GM21825 (cell line): ENCODE results near the gene LRRC23.

Experiments
- ATAC-seq: cut with Tn5 transposase; IDR thresholded peaks from one replicate; pipeline ENCODE4 v1.9.1; 2021; ENCODE audit warnings: mild to moderate bottlenecking, moderate library complexity; ENCODE audit not compliant: unreplicated experiment

The LRRC23 gene

GRCh38 chr12:6955108-6956020 lies 50.7 kb downstream of the LRRC23 start:
- no peak for ATAC-seq

- ATAC-seq, result no peak
These were observed 51.6 kb downstream of the LRRC23 start for GRCh38 chr12:6956021-6956727.

- ATAC-seq, result no peak
These were observed 52.6 kb downstream of the LRRC23 start for GRCh38 chr12:6957151-6957701.

DNA sequence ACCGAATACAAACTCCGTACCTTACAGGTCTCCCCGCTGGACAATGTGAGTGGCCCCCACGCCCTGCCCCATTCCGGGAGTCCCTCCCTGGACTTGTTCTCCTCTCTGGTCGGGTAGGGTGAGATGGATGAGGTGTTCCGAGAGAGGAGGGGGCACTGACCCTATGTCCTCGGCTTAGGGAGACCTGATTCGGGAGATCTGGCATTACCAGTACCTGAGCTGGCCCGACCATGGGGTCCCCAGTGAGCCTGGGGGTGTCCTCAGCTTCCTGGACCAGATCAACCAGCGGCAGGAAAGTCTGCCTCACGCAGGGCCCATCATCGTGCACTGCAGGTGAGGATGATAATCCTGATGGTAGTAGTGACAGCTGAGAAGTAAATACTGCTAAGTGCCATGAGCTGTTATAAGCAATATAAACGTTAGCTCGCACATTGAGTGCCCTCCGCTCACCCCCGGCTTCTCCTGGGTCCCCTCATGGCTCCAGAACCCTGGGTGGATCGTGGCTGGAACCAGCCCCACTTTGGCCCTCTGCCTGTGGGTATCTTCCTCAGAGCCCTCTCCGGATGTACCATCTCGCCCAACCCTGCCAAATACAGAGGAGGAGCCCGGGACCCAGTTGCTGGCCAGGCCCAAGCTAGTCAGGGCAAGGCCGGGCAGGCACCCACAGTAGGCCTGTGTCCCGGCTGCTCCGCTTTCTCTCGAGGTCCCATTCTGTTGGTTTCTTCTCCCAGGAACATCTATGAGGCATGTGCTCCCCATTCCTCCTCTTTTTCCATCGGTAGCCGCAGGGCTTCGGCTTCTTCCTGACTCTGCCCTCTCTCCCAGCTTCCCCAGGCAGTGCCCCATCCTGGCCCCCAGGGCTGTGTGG lies 53.4 kb downstream of the LRRC23 start:
- no peak for ATAC-seq

DNA sequence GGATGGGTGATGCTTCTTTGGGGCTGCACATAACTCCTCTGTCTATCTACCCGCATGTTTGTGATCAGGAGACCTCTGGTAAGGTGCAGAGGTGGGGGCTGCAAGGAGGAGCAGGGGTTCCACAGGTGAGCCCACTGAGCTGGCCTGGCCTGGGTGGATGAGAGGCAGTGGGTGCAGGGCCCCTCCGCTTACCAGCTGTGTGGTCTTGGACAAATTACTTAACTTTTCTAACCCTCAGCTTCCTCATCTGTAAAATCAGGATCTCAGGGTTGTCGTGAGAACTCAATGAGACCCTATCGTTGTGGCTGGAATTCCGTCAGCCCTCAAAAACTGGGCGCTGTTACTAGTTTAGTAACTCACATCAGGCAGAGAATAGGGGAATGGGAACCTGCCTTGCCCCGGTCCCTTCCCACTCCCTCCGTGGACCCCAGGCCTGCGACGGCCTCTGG lies 54.0 kb downstream of the LRRC23 start:
- ATAC-seq, result no peak

GRCh38 chr12:6959058-6959804 lies 54.6 kb downstream of the LRRC23 start:
- peak; percentile 43 for ATAC-seq

DNA sequence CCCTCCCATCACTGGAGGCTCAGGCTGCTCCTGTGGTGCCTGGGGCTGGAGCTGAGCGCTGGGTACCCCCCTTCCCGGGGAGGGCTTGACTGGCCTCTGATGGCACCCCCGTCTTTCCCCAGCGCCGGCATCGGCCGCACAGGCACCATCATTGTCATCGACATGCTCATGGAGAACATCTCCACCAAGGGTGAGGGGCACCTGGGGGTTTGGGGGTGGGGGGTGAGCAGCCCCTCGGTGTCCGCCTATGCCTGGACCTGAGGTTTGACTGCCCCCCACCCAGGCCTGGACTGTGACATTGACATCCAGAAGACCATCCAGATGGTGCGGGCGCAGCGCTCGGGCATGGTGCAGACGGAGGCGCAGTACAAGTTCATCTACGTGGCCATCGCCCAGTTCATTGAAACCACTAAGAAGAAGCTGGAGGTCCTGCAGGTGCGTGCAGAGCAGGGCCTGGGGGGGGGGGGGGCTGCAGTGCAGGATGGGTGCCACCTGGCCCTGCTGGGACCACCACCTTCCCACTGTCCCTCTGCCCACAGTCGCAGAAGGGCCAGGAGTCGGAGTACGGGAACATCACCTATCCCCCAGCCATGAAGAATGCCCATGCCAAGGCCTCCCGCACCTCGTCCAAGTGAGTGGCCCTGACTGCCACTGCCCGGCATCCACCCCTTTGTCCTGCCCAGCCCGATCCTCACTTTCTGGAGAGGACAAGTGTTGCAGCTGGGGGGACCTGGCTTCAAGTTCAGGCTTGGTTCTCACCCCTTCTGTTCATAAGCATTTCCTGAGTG lies 55.4 kb downstream of the LRRC23 start:
- ATAC-seq, result no peak

- peak; percentile 20 for ATAC-seq
These were observed 56.1 kb downstream of the LRRC23 start for GRCh38 chr12:6960593-6961277.

DNA sequence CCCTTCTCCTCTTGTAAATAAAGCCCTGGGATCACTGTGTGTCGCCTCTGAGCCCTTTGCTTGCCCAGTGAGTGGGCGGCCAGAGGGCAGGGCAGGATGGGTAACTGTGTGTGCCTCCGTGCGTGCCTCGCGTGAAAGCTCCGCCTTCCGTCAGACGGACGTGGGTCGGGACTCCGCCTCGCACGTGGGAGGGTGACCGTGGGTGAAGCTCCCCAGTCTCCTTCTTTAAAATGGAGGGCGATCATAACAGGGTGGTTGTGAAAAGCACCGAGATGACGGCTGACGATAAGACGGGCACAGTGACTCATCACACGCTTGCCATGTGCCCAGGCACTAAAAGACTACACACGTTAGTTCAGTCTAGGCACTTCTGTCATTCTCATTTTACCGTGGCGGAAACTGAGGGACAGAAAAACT lies 56.7 kb downstream of the LRRC23 start:
- ATAC-seq, result no peak

- no peak for ATAC-seq
These were observed 57.2 kb downstream of the LRRC23 start for GRCh38 chr12:6961695-6962284.

- no peak for ATAC-seq
These were observed 57.8 kb downstream of the LRRC23 start for GRCh38 chr12:6962285-6963015.

DNA sequence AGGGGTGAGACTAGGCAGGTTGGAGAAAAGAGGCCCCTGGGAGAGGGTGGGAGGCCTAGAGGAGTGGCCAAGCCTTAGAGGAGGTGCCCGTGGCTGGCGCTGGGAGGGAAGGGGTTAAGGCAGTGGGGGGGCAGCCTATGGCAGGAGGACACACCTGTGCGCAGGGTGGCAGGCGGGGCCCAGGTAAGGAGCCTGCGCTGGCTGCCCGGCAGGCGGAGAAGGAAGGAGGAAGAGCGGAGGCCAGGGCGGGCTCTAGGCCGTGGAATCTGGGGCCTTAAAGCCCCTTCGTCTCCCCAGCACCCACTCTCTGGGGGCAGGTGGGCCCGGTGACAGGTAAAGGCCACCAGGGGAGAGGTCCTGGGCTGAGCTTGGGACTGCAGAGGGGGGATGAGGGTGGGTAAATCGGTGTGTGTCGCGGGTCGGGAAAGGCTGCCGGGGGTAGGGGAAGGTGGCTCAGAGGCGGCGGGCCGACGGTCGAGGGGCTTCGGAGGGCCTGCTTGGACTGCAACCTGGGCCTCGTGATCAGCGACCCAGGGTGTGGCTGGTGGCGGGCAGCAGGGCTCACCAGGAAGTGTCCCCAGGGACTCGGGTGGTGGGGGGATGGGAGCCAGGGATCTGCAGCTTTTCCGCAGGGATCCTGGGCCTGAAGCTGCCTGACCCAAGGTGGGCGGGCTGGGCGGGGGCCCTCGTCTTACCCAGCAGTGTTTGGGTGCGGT lies 58.6 kb downstream of the LRRC23 start:
- no peak for ATAC-seq
